GM10266 (cell line): ENCODE results near the gene CTXND1.
A peak's percentile ranks its signal among the peaks of the same experiment; 100 is the strongest.

ENCODE experiments used
- DNase-seq: peaks from one replicate; pipeline ENCODE4 v3.0.0; 2012; ENCODE audit errors: extremely low spot score
- CTCF ChIP-seq: IDR thresholded peaks from 2 replicates; pipeline ENCODE4 v1.5.1; 2012; ENCODE audit warnings: mild to moderate bottlenecking, low read depth; ENCODE audit not compliant: control insufficient read depth, insufficient read depth; ENCODE audit errors: missing control alignments

Gene CTXND1

DNA sequence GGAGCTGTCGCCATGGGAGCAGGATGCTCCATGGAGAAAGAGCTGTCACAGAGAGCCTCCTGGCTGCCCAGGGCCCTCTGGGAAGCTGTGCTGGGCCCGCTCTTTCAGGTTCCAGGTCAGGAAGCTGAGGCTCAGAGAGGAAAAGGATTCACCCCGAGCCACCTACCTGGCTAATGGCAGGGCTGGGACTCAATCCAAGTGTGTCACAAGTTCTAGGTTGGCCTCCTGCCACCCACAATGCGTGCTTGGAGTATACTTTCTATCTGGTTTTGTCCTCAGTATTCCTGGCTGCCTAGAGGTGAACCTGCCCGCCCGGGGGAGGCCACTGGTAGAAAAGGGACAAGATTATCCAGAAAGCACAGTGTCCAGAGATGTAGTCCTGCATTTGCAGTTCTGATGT is 75.6 kb downstream of the CTXND1 start:
- no peak for TF ChIP-seq CTCF
- no peak for DNase-seq

DNA sequence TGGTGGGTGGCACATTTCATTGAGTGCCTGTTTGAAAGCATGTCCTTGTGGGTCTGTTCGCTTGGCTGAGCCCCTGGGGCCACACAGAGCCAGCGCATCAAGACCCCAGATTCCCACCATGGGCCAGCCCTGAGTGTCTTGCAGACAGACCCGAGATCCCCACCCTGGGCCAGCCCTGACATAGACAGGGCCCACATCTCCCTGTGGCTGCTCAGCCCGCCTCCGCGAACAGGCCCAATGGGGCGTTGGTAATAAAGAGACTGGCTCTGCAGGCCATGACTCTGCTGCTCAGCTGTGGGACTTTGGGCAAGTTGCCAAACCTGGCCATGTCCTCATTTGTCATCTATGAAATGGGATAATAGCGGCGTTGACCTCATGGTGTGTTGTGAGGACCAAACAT is 76.6 kb downstream of the CTXND1 start:
- TF ChIP-seq CTCF: no peak
- DNase-seq: no peak

GRCh38 chr15:80174017-80174746 is 77.8 kb downstream of the CTXND1 start:
- DNase-seq: no peak
- TF ChIP-seq CTCF: no peak

DNA sequence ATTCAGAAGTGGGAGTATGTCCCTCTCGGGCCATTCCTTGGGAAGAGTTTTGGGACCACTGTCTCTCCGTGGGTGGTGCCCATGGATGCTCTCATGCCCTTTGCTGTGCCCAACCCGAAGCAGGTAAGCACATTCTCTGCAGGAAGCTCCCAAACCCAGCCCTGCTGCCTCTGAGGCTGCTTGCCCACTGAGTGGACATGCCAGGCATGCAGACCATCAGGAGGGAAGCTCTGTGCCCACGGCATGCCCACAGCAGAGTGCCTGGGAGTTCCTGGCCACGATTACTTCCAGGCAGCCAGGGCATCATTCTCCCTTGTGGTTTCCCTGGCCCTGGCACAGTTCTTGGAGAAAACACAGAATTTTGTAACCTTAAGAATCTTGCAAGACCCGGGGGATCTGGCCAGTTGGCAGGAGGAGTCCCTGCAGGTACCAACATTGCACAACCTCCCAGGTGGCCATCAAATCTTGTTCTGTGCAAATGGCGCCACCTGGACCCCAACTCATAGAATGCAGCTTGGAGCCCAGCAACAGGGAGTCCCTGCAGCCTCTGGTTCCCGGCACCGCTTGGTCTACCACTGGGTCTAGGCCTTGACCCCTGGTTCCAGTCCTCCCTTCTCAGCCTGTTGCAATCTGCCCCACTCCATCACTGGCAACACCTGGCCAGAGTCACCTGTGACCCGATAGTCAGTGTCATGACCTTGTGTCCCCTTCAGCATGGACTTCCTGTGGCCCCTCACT is 78.8 kb downstream of the CTXND1 start:
- peak; percentile 70 for DNase-seq
- TF ChIP-seq CTCF: peak; percentile 84

- no peak for DNase-seq
Measured at GRCh38 chr15:80172401-80172800, 79.6 kb downstream of the CTXND1 start.

GRCh38 chr15:80171787-80172186 is 80.2 kb downstream of the CTXND1 start:
- no peak for DNase-seq
- TF ChIP-seq CTCF: no peak

More at GRCh38 chr15:80172401-80172800, 79.6 kb downstream of the CTXND1 start:
- TF ChIP-seq CTCF: no peak

GRCh38 chr15:80170596-80170995 is 81.4 kb downstream of the CTXND1 start:
- no peak for DNase-seq

More at GRCh38 chr15:80170596-80170995, 81.4 kb downstream of the CTXND1 start:
- no peak for TF ChIP-seq CTCF
